HepG2 (cell line): ENCODE data around the gene ZNF740. TPM values are rescaled to one million over a fixed set of nuclear protein-coding genes. Genes with fewer than 3 reads are reported as not detected.
A peak's percentile ranks its signal among the peaks of the same experiment; 100 is the strongest.

Source experiments
- ARID2 ChIP-seq: sonication (generic); formaldehyde crosslinking; IDR thresholded peaks from 2 replicates; pipeline ENCODE4 v1.8.1; 2022; ENCODE audit warnings: mild to moderate bottlenecking, missing genetic modification reagents, borderline replicate concordance
- CENPBD1 ChIP-seq: sonication (generic); formaldehyde crosslinking; IDR thresholded peaks from 2 replicates; pipeline ENCODE4 v1.8.0; 2022; ENCODE audit warnings: missing genetic modification reagents, low read depth, mild to moderate bottlenecking, borderline replicate concordance
- GFI1 ChIP-seq: sonication (generic); formaldehyde crosslinking; IDR thresholded peaks from 2 replicates; pipeline ENCODE4 v1.5.0; 2020; ENCODE audit warnings: missing genetic modification reagents, mild to moderate bottlenecking, borderline replicate concordance
- HNF1A ChIP-seq, 2 experiments: sonication (generic) in 1 of 2; formaldehyde crosslinking in 1 of 2; IDR thresholded peaks; 2 replicates each; pipeline versions ENCODE4 v1.4.0 to v1.6.1; 2016 to 2020; ENCODE audit warnings: borderline replicate concordance in 1 of 2, low read depth in 1 of 2, mild to moderate bottlenecking in 1 of 2, missing genetic modification reagents in 1 of 2
- MEIS1 ChIP-seq: sonication (generic); formaldehyde crosslinking; IDR thresholded peaks from 2 replicates; pipeline ENCODE4 v1.9.0; 2021; ENCODE audit warnings: mild to moderate bottlenecking, missing genetic modification reagents, moderate library complexity, borderline replicate concordance
- PITX1 ChIP-seq: sonication (generic); formaldehyde crosslinking; IDR thresholded peaks from 2 replicates; pipeline ENCODE4 v1.5.1; 2020; ENCODE audit warnings: mild to moderate bottlenecking, missing genetic modification reagents
- RFXANK ChIP-seq: IDR thresholded peaks from 2 replicates; pipeline ENCODE4 v1.6.1; 2016
- SIN3A ChIP-seq: IDR thresholded peaks from 2 replicates; pipeline ENCODE4 v1.6.1; 2011; ENCODE audit warnings: low read depth, mild to moderate bottlenecking, control low read depth, low read length, borderline replicate concordance
- SP140L ChIP-seq: sonication (generic); formaldehyde crosslinking; IDR thresholded peaks from 2 replicates; pipeline ENCODE4 v1.4.0; 2020; ENCODE audit warnings: missing genetic modification reagents, borderline replicate concordance
- UBTF ChIP-seq: sonication (generic); formaldehyde crosslinking; IDR thresholded peaks from 2 replicates; pipeline ENCODE4 v1.4.0; 2020; ENCODE audit warnings: mild to moderate bottlenecking, missing genetic modification reagents
- YEATS4 ChIP-seq: sonication (generic); formaldehyde crosslinking; IDR thresholded peaks from 2 replicates; pipeline ENCODE4 v1.4.0; 2020; ENCODE audit warnings: missing genetic modification reagents, borderline replicate concordance
- ZNF326 ChIP-seq: sonication (generic); formaldehyde crosslinking; IDR thresholded peaks from 2 replicates; pipeline ENCODE4 v1.4.0; 2020; ENCODE audit warnings: missing genetic modification reagents, borderline replicate concordance
- ZNF329 ChIP-seq: sonication (generic); formaldehyde crosslinking; IDR thresholded peaks from 2 replicates; pipeline ENCODE4 v1.9.0; 2021; ENCODE audit warnings: low read depth, mild to moderate bottlenecking, missing genetic modification reagents
- ZNF629 ChIP-seq: sonication (generic); formaldehyde crosslinking; conservative IDR thresholded peaks from 2 replicates; pipeline ENCODE4 v1.5.0; 2020; ENCODE audit warnings: missing genetic modification reagents
- ZSCAN20 ChIP-seq: sonication (generic); formaldehyde crosslinking; IDR thresholded peaks from 2 replicates; pipeline ENCODE4 v1.4.0; 2020; ENCODE audit warnings: missing genetic modification reagents, mild to moderate bottlenecking, borderline replicate concordance
- polyA plus RNA-seq, 8 experiments: library from polyadenylated mRNA; depleted of rRNA in 3 of 8; stranded (reverse) in 7 of 8; unstranded in 1 of 8; fragments of >200 nt; fragmentation: Illumina TruSeq in 4 of 8; extraction: Trizol in 4 of 8; gene quantifications; 2 replicates each; pipeline versions ENCODE4 v1.2.1 to v1.2.3, GENCODE V29; 2011 to 2016; ENCODE audit warnings: low read depth in 4 of 8, missing spikeins in 1 of 8, mixed read lengths in 1 of 8; ENCODE audit not compliant: insufficient read depth in 1 of 8
- total RNA-seq, 5 experiments: library from RNA; depleted of rRNA; stranded (reverse); fragments of >200 nt; fragmentation: Illumina TruSeq; extraction: Trizol; gene quantifications; 2 replicates each; pipeline ENCODE4 v1.2.3, GENCODE V29; 2016; ENCODE audit warnings: low read depth in 1 of 5
- TF ChIP-seq, protein P1 (sequence below): IDR thresholded peaks from 2 replicates; pipeline ENCODE4 v1.4.0; 2020; ENCODE audit warnings: mild to moderate bottlenecking, missing genetic modification reagents

Gene ZNF740
- total and polyA plus RNA-seq, 2 of the 13 experiments (the other 11 are each of a cell fraction or from before 2014, with no cell fraction given): 16.9 to 19.0 TPM

DNA sequence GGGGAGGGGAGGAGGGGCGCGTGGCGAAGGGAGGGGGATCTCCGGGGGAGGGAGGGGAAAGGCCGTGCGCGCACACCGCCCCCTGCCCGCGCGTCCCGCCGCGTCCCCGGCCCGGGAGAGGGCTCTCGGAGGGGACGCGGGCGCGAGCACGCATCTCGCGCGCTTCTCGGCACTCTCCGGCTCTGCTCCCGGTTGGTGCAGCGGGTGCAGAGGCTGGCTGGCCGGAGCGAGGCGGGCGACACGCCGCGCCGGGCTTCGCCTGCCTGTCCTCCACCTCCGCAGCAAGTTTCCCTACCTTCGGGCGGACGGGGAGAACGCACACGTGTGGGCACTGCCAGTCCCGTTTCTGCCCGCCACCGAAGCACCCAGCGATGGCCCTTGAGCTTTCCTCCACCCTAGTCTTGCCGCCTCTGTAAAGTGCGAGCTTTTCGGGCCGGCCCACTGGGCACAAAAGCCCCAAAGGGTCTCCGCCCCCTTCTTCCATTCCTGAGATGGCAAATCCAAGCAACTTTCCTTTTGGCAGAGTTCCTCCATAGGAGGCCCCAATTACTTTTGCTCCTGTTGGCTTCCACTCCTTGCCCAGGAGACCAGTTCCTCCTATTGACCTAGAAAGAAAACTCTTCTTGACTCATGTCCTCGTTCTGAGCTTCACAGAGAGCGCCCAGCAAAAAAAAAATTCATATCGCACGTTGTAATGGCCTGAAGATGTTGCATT, 566 bp downstream of the ZNF740 start (continued):
- TF ChIP-seq, protein P1, sequence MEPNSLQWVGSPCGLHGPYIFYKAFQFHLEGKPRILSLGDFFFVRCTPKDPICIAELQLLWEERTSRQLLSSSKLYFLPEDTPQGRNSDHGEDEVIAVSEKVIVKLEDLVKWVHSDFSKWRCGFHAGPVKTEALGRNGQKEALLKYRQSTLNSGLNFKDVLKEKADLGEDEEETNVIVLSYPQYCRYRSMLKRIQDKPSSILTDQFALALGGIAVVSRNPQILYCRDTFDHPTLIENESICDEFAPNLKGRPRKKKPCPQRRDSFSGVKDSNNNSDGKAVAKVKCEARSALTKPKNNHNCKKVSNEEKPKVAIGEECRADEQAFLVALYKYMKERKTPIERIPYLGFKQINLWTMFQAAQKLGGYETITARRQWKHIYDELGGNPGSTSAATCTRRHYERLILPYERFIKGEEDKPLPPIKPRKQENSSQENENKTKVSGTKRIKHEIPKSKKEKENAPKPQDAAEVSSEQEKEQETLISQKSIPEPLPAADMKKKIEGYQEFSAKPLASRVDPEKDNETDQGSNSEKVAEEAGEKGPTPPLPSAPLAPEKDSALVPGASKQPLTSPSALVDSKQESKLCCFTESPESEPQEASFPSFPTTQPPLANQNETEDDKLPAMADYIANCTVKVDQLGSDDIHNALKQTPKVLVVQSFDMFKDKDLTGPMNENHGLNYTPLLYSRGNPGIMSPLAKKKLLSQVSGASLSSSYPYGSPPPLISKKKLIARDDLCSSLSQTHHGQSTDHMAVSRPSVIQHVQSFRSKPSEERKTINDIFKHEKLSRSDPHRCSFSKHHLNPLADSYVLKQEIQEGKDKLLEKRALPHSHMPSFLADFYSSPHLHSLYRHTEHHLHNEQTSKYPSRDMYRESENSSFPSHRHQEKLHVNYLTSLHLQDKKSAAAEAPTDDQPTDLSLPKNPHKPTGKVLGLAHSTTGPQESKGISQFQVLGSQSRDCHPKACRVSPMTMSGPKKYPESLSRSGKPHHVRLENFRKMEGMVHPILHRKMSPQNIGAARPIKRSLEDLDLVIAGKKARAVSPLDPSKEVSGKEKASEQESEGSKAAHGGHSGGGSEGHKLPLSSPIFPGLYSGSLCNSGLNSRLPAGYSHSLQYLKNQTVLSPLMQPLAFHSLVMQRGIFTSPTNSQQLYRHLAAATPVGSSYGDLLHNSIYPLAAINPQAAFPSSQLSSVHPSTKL (CRISPR knock-in tag): 0 out of 2 replicates have a peak, but pooled peaks have one; percentile 3
- TF ChIP-seq RFXANK (no peak), YEATS4 (CRISPR knock-in tag) (peak; percentile 56; the same call in 1 of the 2 replicates), MEIS1 (peak; percentile 4; the same call in 1 of the 2 replicates), CENPBD1 (CRISPR knock-in tag) (no peak), PITX1 (0 out of 2 replicates have a peak, but pooled peaks have one; percentile 10), ARID2 (CRISPR knock-in tag) (no peak), SIN3A (no peak), ZNF629 (CRISPR knock-in tag) (no peak), ZNF326 (CRISPR knock-in tag) (no peak), HNF1A (IDR thresholded peaks at IDR 0.05; ENCODE audit: low read depth) (no peak), HNF1A (CRISPR knock-in tag; IDR thresholded peaks at IDR 0.05; ENCODE audit: borderline replicate concordance) (no peak), GFI1 (CRISPR knock-in tag) (0 out of 2 replicates have a peak, but pooled peaks have one; percentile 41), ZNF329 (CRISPR knock-in tag) (peak; percentile 81; the same call in 1 of the 2 replicates), UBTF (CRISPR knock-in tag) (peak; percentile 49), ZSCAN20 (peak; percentile 23; the same call in 1 of the 2 replicates), SP140L (CRISPR knock-in tag) (no peak)
